HepG2 (cell line): Measurements from ENCODE around the gene AKT3. TPM values are rescaled to one million over a fixed set of nuclear protein-coding genes. Genes with fewer than 3 reads are reported as not detected.

Experiments used
- ATAC-seq: fragments of 200-7000 bp; cut with Tn5 transposase; 3 replicates; pipeline ENCODE4 v1.9.1; 2020; ENCODE audit warnings: mild to moderate bottlenecking, moderate library complexity
- BruUV-seq: library from RNA; stranded (reverse); fragments of 400-500 nt; replicated peaks from 2 replicates; lab custom pipeline; 2021; lab: Mats Ljungman, UMichigan
- CTCF ChIA-PET: fragments of 300-600 bp; formaldehyde crosslinking; extraction: SDS; loops from one replicate; lab custom pipeline; 2021; ENCODE audit warnings: low total read pairs, inconsistent platforms, low intra/inter-chr PET ratio; lab: Yijun Ruan, JAX
- POLR2A ChIA-PET: fragments of 350-600 bp; sonication (Branson Sonifier 250); formaldehyde crosslinking; loops from one replicate; lab custom pipeline; 2020; ENCODE audit warnings: antibody characterized with exemption, inconsistent platforms; lab: Yijun Ruan, JAX
- DNase-seq: peaks from one replicate; pipeline ENCODE4 v3.0.0-alpha.2; 2015; ENCODE audit warnings: low spot score
- FAIRE-seq: peaks from 3 replicates; lab custom pipeline; 2011; peaks lifted over from hg19 to GRCh38; lab: Jason Lieb, UNC
- H2AFZ ChIP-seq: one replicate; pipeline ENCODE4 v1.6.1; 2011; ENCODE audit warnings: low read length, inconsistent platforms
- H3K27ac ChIP-seq: fragments of 300-600 bp; 3 replicates; pipeline ENCODE4 v1.8.0; 2011; ENCODE audit warnings: mixed run types, mild to moderate bottlenecking, mixed read lengths, low read length, inconsistent platforms; ENCODE audit not compliant: insufficient read depth; ENCODE audit errors: extremely low read length
- H3K27me3 ChIP-seq, 2 experiments: fragments of 200-600 bp in 1 of 2; 2 replicates in 1 of 2; 3 replicates in 1 of 2; pipeline versions ENCODE4 v1.6.0 to v1.8.0; 2011; ENCODE audit warnings: low read length in 2 of 2, mild to moderate bottlenecking in 2 of 2, moderate library complexity in 2 of 2, inconsistent platforms in 1 of 2; ENCODE audit not compliant: insufficient read depth in 2 of 2, control insufficient read depth in 1 of 2
- H3K36me3 ChIP-seq, 2 experiments: fragments of 200-600 bp in 1 of 2; replicated peaks in 1 of 2; 2 replicates in 1 of 2; 3 replicates in 1 of 2; pipeline versions ENCODE4 v1.5.1 to v1.8.0; 2011; ENCODE audit warnings: low read length in 2 of 2, inconsistent platforms in 1 of 2; ENCODE audit not compliant: insufficient read depth in 2 of 2, control insufficient read depth in 1 of 2
- H3K4me1 ChIP-seq: 2 replicates; pipeline ENCODE4 v1.5.1; 2012; ENCODE audit warnings: low read length, inconsistent platforms; ENCODE audit not compliant: insufficient read depth
- H3K4me2 ChIP-seq: 2 replicates; pipeline ENCODE4 v1.6.0; 2011; ENCODE audit warnings: low read depth, low read length, inconsistent platforms
- H3K4me3 ChIP-seq, 3 experiments: fragments of 200-600 bp in 1 of 3; sonication (generic), shearing (Covaris generic) in 1 of 3; replicated peaks in 1 of 3; 2 replicates each; pipeline ENCODE4 v1.5.1; 2011 to 2016; ENCODE audit warnings: low read length in 3 of 3, inconsistent platforms in 2 of 3, low read depth in 2 of 3, mild to moderate bottlenecking in 2 of 3, control low read depth in 1 of 3, mixed read lengths in 1 of 3; ENCODE audit not compliant: insufficient read depth in 1 of 3
- H3K79me2 ChIP-seq: one replicate; pipeline ENCODE4 v1.6.1; 2011; ENCODE audit warnings: low read length, inconsistent platforms; ENCODE audit not compliant: insufficient read depth
- H3K9ac ChIP-seq: 2 replicates; pipeline ENCODE4 v1.6.0; 2011; ENCODE audit warnings: mild to moderate bottlenecking, low read depth, low read length, inconsistent platforms; ENCODE audit not compliant: insufficient read depth
- H3K9me3 ChIP-seq: 2 replicates; pipeline ENCODE4 v1.5.1; 2012; ENCODE audit warnings: mild to moderate bottlenecking, low read length
- H4K20me1 ChIP-seq: 2 replicates; pipeline ENCODE4 v1.6.0; 2011; ENCODE audit warnings: inconsistent platforms, mild to moderate bottlenecking, low read length, moderate library complexity; ENCODE audit not compliant: insufficient read depth
- ELF3 ChIP-seq: IDR thresholded peaks from 2 replicates; pipeline ENCODE4 v1.6.1; 2016; ENCODE audit warnings: missing genetic modification reagents, missing compliant biosample characterization
- FOXO1 ChIP-seq: sonication (generic); formaldehyde crosslinking; IDR thresholded peaks from 2 replicates; pipeline ENCODE4 v1.4.0; 2020; ENCODE audit warnings: missing genetic modification reagents
- GATA4 ChIP-seq: sonication (generic); IDR thresholded peaks from 2 replicates; pipeline ENCODE4 v1.6.1; 2016; ENCODE audit warnings: antibody characterized with exemption, low read depth, borderline replicate concordance
- GFI1 ChIP-seq: sonication (generic); formaldehyde crosslinking; IDR thresholded peaks from 2 replicates; pipeline ENCODE4 v1.5.0; 2020; ENCODE audit warnings: missing genetic modification reagents, mild to moderate bottlenecking, borderline replicate concordance
- MXD4 ChIP-seq: IDR thresholded peaks from 2 replicates; pipeline ENCODE4 v1.6.1; 2016; ENCODE audit warnings: mild to moderate bottlenecking, missing biosample characterization, missing genetic modification reagents
- ZNF879 ChIP-seq: sonication (generic); formaldehyde crosslinking; IDR thresholded peaks from 2 replicates; pipeline ENCODE4 v1.8.1; 2023; ENCODE audit warnings: missing genetic modification reagents
- WGBS: methylation state at CpG from one replicate; pipeline ENCODE4 v1.1.6; 2017; ENCODE audit warnings: low lambda C conversion rate; 5-methylcytosine and 5-hydroxymethylcytosine counted together
- in situ Hi-C: cut with HindIII; loops from 2 replicates; pipeline ENCODE4 v1.10.0; 2017; ENCODE audit warnings: low pct_unique_long_range_greater_than_20kb; ENCODE audit not compliant: extremely low pct_ligation_motif_present
- intact Hi-C: fragments of 100-400 bp; cut with micrococcal nuclease; formaldehyde crosslinking; loops from one replicate; pipeline ENCODE4 v1.10.0; 2022; ENCODE audit not compliant: unreplicated experiment
- polyA plus RNA-seq, 8 experiments: library from polyadenylated mRNA; depleted of rRNA in 3 of 8; stranded (reverse) in 7 of 8; unstranded in 1 of 8; fragments of >200 nt; fragmentation: Illumina TruSeq in 4 of 8; extraction: Trizol in 4 of 8; gene quantifications; 2 replicates each; pipeline versions ENCODE4 v1.2.1 to v1.2.3, GENCODE V29; 2011 to 2016; ENCODE audit warnings: low read depth in 4 of 8, missing spikeins in 1 of 8, mixed read lengths in 1 of 8; ENCODE audit not compliant: insufficient read depth in 1 of 8
- total RNA-seq, 5 experiments: library from RNA; depleted of rRNA; stranded (reverse); fragments of >200 nt; fragmentation: Illumina TruSeq; extraction: Trizol; gene quantifications; 2 replicates each; pipeline ENCODE4 v1.2.3, GENCODE V29; 2016; ENCODE audit warnings: low read depth in 1 of 5
- TF ChIP-seq, protein P1 (sequence below): sonication (generic); formaldehyde crosslinking; IDR thresholded peaks from 2 replicates; pipeline ENCODE4 v1.4.0; 2020; ENCODE audit warnings: missing genetic modification reagents
- TF ChIP-seq, protein P2 (sequence below): fragments of 450-650 bp; IDR thresholded peaks from 2 replicates; pipeline ENCODE4 v1.6.1; 2016

The AKT3 gene
- total and polyA plus RNA-seq, 2 of the 13 experiments (the other 11 are each of a cell fraction or from before 2014, with no cell fraction given) = 0.07 TPM

DNA sequence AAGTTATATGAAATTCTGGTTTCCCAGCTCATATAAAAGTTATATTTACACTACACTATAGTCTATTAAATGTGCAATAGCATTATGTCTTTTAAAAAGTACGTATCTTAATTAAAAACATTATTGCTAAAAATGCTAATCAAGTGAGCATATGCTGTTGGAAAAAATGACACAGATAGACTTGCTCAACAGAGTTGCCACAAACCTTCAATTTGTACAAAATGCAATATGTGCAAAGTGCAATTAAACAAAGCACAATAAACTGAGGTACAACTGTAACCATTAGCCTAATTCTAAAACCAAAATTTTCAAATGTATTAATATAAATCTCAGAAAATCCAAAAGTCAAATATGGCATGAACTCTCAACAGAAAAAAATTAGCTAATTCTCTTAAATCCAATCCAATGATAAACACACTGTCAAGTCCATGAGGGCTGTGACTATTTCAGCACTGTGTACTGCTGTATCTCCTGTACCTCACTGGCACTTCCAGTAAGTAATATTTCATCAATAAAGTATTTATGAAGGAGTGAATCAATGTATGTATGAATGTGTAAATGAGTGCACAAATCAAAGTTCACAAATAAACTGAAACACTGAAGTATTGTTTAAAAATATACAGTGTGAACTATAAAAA lies 116.3 kb downstream of the AKT3 start:
- H3K79me2 ChIP-seq = no peaks in the 10 kb centered on the region
- no peak overlapping the region for H3K9ac ChIP-seq
- POLR2A ChIA-PET = no interaction called here
- in situ Hi-C loops = no loop called here
- H3K27ac ChIP-seq = no peak overlapping the region
- H2AFZ ChIP-seq = no peak overlapping the region
- no peaks in the 10 kb centered on the region for H3K27me3 ChIP-seq
- no peak overlapping the region for H3K4me3 ChIP-seq
- H3K4me2 ChIP-seq = no peak overlapping the region
- intact Hi-C loops = no loop called here
- no peaks in the 10 kb centered on the region for H4K20me1 ChIP-seq
- no peak for ATAC-seq
- CTCF ChIA-PET = no interaction called here
- WGBS = 3% methylated on average over 1 of the region's 1 CpG
- no peak for FAIRE-seq
- no peaks in the 10 kb centered on the region for H3K9me3 ChIP-seq
- TF ChIP-seq ELF3 (CRISPR knock-in tag) = no peak
- no peak for TF ChIP-seq ZNF879 (CRISPR knock-in tag)
- TF ChIP-seq, protein P1, sequence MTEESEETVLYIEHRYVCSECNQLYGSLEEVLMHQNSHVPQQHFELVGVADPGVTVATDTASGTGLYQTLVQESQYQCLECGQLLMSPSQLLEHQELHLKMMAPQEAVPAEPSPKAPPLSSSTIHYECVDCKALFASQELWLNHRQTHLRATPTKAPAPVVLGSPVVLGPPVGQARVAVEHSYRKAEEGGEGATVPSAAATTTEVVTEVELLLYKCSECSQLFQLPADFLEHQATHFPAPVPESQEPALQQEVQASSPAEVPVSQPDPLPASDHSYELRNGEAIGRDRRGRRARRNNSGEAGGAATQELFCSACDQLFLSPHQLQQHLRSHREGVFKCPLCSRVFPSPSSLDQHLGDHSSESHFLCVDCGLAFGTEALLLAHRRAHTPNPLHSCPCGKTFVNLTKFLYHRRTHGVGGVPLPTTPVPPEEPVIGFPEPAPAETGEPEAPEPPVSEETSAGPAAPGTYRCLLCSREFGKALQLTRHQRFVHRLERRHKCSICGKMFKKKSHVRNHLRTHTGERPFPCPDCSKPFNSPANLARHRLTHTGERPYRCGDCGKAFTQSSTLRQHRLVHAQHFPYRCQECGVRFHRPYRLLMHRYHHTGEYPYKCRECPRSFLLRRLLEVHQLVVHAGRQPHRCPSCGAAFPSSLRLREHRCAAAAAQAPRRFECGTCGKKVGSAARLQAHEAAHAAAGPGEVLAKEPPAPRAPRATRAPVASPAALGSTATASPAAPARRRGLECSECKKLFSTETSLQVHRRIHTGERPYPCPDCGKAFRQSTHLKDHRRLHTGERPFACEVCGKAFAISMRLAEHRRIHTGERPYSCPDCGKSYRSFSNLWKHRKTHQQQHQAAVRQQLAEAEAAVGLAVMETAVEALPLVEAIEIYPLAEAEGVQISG (CRISPR knock-in tag) = no peak
- TF ChIP-seq, protein P2, sequence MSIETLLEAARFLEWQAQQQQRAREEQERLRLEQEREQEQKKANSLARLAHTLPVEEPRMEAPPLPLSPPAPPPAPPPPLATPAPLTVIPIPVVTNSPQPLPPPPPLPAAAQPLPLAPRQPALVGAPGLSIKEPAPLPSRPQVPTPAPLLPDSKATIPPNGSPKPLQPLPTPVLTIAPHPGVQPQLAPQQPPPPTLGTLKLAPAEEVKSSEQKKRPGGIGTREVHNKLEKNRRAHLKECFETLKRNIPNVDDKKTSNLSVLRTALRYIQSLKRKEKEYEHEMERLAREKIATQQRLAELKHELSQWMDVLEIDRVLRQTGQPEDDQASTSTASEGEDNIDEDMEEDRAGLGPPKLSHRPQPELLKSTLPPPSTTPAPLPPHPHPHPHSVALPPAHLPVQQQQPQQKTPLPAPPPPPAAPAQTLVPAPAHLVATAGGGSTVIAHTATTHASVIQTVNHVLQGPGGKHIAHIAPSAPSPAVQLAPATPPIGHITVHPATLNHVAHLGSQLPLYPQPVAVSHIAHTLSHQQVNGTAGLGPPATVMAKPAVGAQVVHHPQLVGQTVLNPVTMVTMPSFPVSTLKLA = no peak
- no peak for TF ChIP-seq GATA4
- TF ChIP-seq FOXO1 (CRISPR knock-in tag) = no peak
- TF ChIP-seq MXD4 (CRISPR knock-in tag) = no peak
- no peak for TF ChIP-seq GFI1 (CRISPR knock-in tag)
- no peaks in the 10 kb centered on the region for H3K4me1 ChIP-seq
- H3K36me3 ChIP-seq = no peaks in the 10 kb centered on the region
- no TSS peak for BruUV-seq
- no peak for DNase-seq
